Omental fat pad (tissue), 4 donors: Measurements from ENCODE around the gene RASD2. TPM values are rescaled to one million over a fixed set of nuclear protein-coding genes. Genes with fewer than 3 reads are reported as not detected.
"Not testable (repeated sequence)": the region's sequence is repeated elsewhere in the genome, so short reads cannot be mapped to it uniquely, and the experiment has no call there.

Experiments
- ATAC-seq: fragments of 150-250 bp; one replicate; pipeline ENCODE4 v1.9.1; 2016; ENCODE audit warnings: mild to moderate bottlenecking, moderate library complexity; ENCODE audit not compliant: low FRiP score
- DNase-seq: peaks from one replicate; pipeline ENCODE4 v3.0.0-alpha.2; 2019; ENCODE audit warnings: low spot score
- total RNA-seq, 4 donors: library from RNA; depleted of rRNA; stranded (reverse); fragments of >200 nt; gene quantifications; one replicate each; pipeline ENCODE4 v1.1.0, GENCODE V29; 2016
- TF ChIP-seq, protein P1 (sequence below), 3 donors: fragments of 450-650 bp; IDR thresholded peaks; one replicate each; pipeline ENCODE4 v1.5.1; 2016 to 2017; ENCODE audit warnings: antibody characterized with exemption in 3 of 3, mild to moderate bottlenecking in 3 of 3, moderate library complexity in 2 of 3

The RASD2 gene
- total RNA-seq, 4 donors from 2014 or later: 0.19 to 2.8 (median 0.57) TPM

DNA sequence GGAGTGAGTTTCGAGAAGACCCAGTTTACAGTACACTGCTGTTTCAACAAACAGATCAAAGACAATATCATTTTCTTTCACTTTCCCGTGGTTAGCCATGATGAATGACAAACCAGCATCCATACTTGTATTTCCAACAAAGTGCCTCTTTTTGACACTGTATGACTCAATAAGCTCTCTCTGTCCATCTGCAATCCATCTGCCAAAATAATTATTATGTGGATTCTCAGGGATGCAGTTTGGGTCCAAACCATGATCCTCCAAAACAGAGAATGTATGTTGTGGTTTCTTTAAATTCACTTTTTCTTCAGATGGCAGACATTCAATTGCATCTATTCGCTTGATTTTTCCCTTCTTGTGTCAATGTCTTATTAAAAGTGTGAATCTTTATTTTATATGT is 37.8 kb upstream of the RASD2 start:
- no peak for ATAC-seq
- TF ChIP-seq, protein P1, sequence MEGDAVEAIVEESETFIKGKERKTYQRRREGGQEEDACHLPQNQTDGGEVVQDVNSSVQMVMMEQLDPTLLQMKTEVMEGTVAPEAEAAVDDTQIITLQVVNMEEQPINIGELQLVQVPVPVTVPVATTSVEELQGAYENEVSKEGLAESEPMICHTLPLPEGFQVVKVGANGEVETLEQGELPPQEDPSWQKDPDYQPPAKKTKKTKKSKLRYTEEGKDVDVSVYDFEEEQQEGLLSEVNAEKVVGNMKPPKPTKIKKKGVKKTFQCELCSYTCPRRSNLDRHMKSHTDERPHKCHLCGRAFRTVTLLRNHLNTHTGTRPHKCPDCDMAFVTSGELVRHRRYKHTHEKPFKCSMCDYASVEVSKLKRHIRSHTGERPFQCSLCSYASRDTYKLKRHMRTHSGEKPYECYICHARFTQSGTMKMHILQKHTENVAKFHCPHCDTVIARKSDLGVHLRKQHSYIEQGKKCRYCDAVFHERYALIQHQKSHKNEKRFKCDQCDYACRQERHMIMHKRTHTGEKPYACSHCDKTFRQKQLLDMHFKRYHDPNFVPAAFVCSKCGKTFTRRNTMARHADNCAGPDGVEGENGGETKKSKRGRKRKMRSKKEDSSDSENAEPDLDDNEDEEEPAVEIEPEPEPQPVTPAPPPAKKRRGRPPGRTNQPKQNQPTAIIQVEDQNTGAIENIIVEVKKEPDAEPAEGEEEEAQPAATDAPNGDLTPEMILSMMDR (IDR thresholded peaks at IDR 0.05): no peak
- DNase-seq: no peak

DNA sequence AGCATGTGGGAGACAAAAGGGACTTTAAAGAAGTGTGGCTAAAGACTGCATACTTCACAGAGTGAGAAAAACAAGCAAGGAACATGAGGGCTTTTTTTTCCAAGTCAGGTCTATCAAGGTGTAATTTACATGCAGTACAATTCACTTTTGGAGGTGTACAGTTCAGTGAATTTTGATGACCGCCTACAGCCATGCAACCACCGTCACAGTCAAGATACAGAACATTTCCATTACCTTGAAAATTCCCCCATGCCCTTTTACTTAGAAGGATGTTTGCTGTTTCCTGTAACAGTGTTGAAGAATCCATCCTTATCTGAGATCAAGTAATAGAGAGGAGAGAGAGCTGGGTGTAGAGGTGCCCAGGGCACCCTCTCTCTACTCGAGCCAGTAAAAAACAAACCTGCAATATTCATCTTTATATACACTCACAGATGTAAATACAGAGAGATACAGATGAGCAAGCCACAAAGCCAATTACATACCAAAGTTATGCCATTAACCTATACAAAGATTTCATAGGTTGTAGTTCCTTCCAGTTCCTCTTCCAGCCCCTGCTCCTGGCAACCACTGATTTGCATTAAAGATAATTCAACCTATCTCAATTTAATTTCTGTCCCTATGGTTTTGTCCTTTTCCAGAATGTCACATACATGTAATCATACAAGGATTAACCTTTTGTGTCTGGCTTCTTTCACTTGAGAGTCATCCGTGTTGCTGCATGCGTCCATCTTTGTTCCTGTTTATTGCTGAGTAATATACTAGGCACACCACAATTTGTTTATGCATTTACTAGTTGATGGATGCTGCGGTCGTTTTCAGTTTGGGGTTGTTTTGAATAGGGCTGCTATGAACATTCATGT is 35.0 kb upstream of the RASD2 start:
- ATAC-seq (no peak), DNase-seq (no peak)
- TF ChIP-seq, protein P1 (IDR thresholded peaks at IDR 0.05): no peak

DNA sequence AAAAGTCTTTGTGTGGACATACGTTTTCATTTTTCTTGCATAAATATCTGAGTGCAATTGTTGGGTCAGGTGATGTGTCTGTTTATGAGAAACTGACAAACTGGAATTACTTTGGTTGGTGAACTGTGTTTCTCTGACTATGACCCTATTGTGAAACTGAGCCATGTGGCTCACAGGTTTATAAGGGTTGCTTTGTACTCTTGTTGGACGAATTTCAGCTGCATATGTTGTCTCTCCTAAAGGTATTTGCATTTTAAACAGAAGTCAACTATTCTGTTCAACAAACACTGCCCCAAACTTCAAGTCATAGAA is 34.4 kb upstream of the RASD2 start:
- TF ChIP-seq, protein P1 (IDR thresholded peaks at IDR 0.05): no peak
- ATAC-seq: no peak

DNA sequence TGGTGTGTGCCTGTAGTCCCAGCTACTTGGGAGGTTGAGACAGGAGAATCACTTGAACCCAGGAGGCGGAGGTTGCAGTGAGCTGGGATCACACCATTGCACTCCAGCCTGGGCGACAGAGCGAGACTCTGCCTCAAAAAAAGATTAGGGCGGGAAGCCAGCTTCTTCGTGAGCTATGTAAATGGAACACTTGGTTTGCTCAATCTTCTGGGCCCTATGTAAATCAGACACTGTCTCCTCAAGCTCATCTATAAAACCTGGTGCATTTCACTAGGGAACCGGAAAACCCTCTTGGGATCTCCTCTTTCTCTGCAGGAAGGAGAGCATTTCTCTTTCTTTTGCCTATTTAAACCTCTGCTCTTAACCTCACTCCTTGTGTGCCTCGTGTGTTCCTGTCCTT is 32.8 kb upstream of the RASD2 start:
- DNase-seq, ATAC-seq: not testable (repeated sequence)

More for the DNA sequence above, 34.4 kb upstream of the RASD2 start:
- DNase-seq: no peak

DNA sequence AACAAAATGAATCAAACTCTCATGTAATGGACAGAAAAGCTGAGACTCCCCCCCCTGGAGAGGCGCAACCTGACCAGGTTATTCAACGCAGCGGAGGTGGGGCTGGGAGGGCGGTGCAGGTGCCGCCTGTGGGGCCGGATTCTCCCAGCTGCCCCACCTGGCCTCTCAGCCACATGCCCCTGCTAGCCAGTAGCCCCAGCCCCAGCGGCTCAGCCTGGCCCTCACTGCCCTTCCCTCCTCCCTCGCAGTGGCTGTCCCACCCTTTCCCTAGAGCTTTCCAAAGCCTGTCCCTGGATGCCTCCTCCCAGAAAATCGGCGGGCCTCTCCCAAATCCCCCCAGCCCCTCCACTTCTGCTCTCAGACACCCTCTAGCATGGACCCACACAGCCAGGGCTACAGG is 31.2 kb upstream of the RASD2 start:
- TF ChIP-seq, protein P1 (IDR thresholded peaks at IDR 0.05): no peak
- DNase-seq: no peak
- no peak for ATAC-seq

DNA sequence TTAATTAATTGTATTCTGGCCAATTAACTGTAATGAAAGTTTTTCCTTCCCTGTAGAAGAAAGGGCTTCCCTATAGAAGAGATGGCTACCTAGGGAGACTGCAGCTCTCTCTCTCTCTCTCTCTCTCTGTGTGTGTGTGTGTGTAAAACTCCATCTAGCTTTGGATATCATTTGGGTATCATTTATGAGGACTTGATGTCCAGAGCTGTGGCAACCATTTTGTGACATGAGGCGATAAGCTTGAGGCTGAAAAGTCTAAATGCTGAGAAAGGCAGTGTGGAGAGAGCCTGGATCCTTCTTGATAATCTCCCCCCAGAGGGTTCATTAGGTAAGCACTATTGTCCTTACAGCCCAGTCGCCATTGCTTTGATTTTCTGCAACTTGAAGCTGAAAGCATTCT is 30.7 kb upstream of the RASD2 start:
- TF ChIP-seq, protein P1 (IDR thresholded peaks at IDR 0.05): no peak
- ATAC-seq: no peak

DNA sequence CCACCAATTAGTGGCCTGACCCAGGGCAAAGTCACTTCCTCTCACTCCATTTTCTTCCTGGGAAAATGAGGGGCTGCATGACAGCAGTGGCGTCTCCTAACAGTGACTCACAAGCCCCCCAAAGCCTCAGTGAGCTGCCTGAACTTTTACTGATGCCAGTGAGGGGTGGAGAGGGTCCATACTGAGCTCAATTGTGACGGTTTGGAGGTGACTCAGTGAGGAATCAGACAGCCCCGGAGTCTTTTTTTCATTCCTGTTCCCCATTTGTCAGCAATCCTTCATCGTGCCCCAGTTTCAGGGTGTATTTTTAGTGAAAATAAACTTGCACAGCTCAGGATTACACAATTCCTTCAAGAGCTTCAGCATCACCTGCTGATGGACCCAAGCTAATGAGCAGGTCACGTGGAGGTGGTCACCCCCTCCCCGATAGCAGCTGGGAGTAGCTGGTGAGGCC is 30.1 kb upstream of the RASD2 start:
- TF ChIP-seq, protein P1 (IDR thresholded peaks at IDR 0.05): no peak
- ATAC-seq (no peak), DNase-seq (no peak)

More for the DNA sequence above, 30.7 kb upstream of the RASD2 start:
- no peak for DNase-seq
